ENCODE results near the gene GSG1L.
A peak's percentile ranks its signal among the peaks of the same experiment; 100 is the strongest.

Gene GSG1L

DNA sequence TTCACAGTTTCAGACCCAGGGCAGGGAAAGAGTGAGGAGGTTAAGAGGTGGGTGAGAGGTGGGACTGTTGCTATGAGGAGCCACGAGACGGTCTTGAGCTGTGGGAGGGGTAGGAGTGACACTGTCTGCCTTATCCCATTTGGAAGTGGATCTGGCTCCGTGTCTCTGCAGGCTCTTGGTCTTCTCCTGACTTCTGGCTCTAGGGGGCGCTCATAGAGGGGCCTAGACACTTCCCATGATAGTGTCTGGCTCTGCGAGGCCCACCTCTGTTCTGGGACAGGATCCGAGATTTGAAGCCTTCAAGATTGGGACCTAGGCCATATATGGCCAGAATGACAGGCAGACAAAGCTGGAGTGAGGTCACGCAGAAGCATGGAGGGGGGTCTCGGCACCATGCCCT, 204.5 kb downstream of the GSG1L start:
- TF ChIP-seq CTCF (IDR thresholded peaks at IDR 0.05; ENCODE audit: low read depth, low read length) (peak; percentile 32), POLR2A (IDR thresholded peaks at IDR 0.05; ENCODE audit: extremely low read depth, insufficient read length) (no peak)
- H3K4me3 ChIP-seq (ENCODE audit: low read depth, low read length): no peak overlapping the region
- peak; percentile 18 for DNase-seq (ENCODE audit: low read depth)

GRCh38 chr16:27853651-27854050, 209.9 kb downstream of the GSG1L start:
- TF ChIP-seq CTCF (IDR thresholded peaks at IDR 0.05; ENCODE audit: low read depth, low read length) (no peak), MYC (IDR thresholded peaks at IDR 0.05; ENCODE audit: low read depth, low read length) (no peak), POLR2A (IDR thresholded peaks at IDR 0.05; ENCODE audit: extremely low read depth, insufficient read length) (no peak)
- TF ChIP-seq, protein P1, sequence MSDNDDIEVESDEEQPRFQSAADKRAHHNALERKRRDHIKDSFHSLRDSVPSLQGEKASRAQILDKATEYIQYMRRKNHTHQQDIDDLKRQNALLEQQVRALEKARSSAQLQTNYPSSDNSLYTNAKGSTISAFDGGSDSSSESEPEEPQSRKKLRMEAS (IDR thresholded peaks at IDR 0.05; ENCODE audit: low read depth, low read length): no peak
- no peak for DNase-seq (ENCODE audit: low read depth)
- H3K4me3 ChIP-seq (ENCODE audit: low read depth, low read length): no peak overlapping the region

GRCh38 chr16:27853101-27853500, 210.4 kb downstream of the GSG1L start:
- no peak overlapping the region for H3K4me3 ChIP-seq (ENCODE audit: low read depth, low read length)
- no peak for DNase-seq (ENCODE audit: low read depth)
- TF ChIP-seq CTCF (IDR thresholded peaks at IDR 0.05; ENCODE audit: low read depth, low read length) (no peak), MYC (IDR thresholded peaks at IDR 0.05; ENCODE audit: low read depth, low read length) (no peak)

GRCh38 chr16:27852681-27853080, 210.8 kb downstream of the GSG1L start:
- TF ChIP-seq POLR2A (IDR thresholded peaks at IDR 0.05; ENCODE audit: extremely low read depth, insufficient read length): no peak
- DNase-seq (ENCODE audit: low read depth): no peak
- H3K4me3 ChIP-seq (ENCODE audit: low read depth, low read length): no peak overlapping the region

DNA sequence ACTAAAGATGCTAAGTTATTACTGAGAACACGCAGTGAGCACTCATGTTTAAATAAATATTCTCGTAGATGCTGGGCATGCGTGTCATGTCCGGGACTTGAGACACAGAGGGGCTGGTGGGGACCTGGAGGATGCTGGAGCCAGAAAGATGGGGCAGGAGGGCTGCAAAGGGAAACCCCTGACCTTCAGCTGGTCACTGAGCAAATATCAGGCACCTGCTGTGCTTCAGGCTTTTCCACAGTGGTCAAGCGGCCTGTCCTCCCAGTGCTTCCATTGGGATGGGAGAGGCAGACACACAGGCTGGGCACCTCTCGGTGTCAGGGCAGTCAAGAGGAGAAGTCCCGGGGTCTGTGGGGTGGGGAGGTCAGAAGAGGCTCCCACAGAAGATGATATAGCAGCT, 211.4 kb downstream of the GSG1L start:
- no peak for TF ChIP-seq CTCF (IDR thresholded peaks at IDR 0.05; ENCODE audit: low read depth, low read length)
- TF ChIP-seq, protein P1 (IDR thresholded peaks at IDR 0.05; ENCODE audit: low read depth, low read length): no peak
- no peak for TF ChIP-seq POLR2A (IDR thresholded peaks at IDR 0.05; ENCODE audit: extremely low read depth, insufficient read length)
- TF ChIP-seq MYC (IDR thresholded peaks at IDR 0.05; ENCODE audit: low read depth, low read length): no peak
- no peak overlapping the region for H3K4me3 ChIP-seq (ENCODE audit: low read depth, low read length)
- no peak for DNase-seq (ENCODE audit: low read depth)

DNA sequence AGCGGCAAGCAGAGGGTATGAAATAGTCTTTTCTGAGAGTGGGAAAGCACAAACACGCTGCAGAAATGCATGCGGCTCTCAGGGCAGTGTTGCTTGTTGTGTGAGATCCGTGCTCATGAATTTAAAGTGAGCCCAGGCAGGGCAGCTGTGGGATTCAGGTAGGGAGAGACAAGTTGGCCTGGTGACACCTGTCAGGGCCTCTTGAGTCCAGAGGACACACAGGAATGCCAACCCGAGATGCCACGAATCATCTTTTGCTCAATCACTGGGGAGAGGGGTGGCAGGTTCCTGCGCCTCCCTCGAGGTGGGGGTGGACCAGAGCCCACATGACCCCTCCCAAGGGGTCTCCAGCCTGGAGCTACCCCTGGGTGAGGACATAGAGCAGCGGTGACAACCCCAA, 211.9 kb downstream of the GSG1L start:
- no peak for DNase-seq (ENCODE audit: low read depth)
- no peak overlapping the region for H3K4me3 ChIP-seq (ENCODE audit: low read depth, low read length)
- TF ChIP-seq, protein P1 (IDR thresholded peaks at IDR 0.05; ENCODE audit: low read depth, low read length): no peak
- TF ChIP-seq POLR2A (IDR thresholded peaks at IDR 0.05; ENCODE audit: extremely low read depth, insufficient read length): no peak
- no peak for TF ChIP-seq MYC (IDR thresholded peaks at IDR 0.05; ENCODE audit: low read depth, low read length)
- no peak for TF ChIP-seq CTCF (IDR thresholded peaks at IDR 0.05; ENCODE audit: low read depth, low read length)

DNA sequence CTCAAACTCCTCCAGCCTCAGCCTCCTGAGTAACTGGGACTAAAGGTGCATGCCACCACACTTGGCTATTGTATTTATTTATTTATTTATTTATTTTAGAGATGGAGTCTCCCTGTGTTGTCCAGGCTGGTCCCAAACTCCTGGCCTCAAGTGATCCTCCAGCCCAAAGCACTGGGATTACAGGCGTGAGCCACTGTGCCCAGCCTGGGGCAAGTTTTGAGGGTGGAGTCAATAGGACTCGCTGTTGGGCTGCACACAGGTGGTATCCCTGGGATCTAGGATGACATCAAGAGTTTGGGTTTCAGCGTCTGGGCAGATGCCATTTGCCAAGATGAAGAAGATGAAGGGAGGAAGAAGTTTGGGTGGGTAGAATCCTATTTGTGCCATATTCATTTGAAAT, 213.9 kb downstream of the GSG1L start:
- DNase-seq (ENCODE audit: low read depth): no peak
- H3K4me3 ChIP-seq (ENCODE audit: low read depth, low read length): no peak overlapping the region
- no peak for TF ChIP-seq POLR2A (IDR thresholded peaks at IDR 0.05; ENCODE audit: extremely low read depth, insufficient read length)
- no peak for TF ChIP-seq CTCF (IDR thresholded peaks at IDR 0.05; ENCODE audit: low read depth, low read length)
- TF ChIP-seq, protein P1 (IDR thresholded peaks at IDR 0.05; ENCODE audit: low read depth, low read length): no peak
- TF ChIP-seq MYC (IDR thresholded peaks at IDR 0.05; ENCODE audit: low read depth, low read length): no peak

All from NB4 (cell line).